Spinal cord (tissue), 10 donors: Measurements from ENCODE around the gene DNAJA3. TPM values are rescaled to one million over a fixed set of nuclear protein-coding genes. Genes with fewer than 3 reads are reported as not detected.

Source experiments
- DNase-seq, 6 donors: peaks; one replicate each; pipeline versions ENCODE4 v3.0.0 to v3.0.0-alpha.2; 2013 to 2015; ENCODE audit warnings: low spot score in 6 of 6, low read depth in 4 of 6
- H3K27ac ChIP-seq: one replicate; pipeline ENCODE4 v1.5.1; 2013; ENCODE audit warnings: low read depth, low read length, control low read depth
- H3K27me3 ChIP-seq: one replicate; pipeline ENCODE4 v1.6.1; 2013; ENCODE audit warnings: low read length; ENCODE audit not compliant: control insufficient read depth, insufficient read depth
- H3K36me3 ChIP-seq: one replicate; pipeline ENCODE4 v1.6.1; 2013; ENCODE audit warnings: low read length; ENCODE audit not compliant: control insufficient read depth, insufficient read depth
- H3K4me1 ChIP-seq: one replicate; pipeline ENCODE4 v1.6.1; 2013; ENCODE audit warnings: low read length; ENCODE audit not compliant: control insufficient read depth, insufficient read depth
- H3K4me3 ChIP-seq: one replicate; pipeline ENCODE4 v1.5.1; 2013; ENCODE audit warnings: low read depth, low read length, control low read depth
- H3K9me3 ChIP-seq: one replicate; pipeline ENCODE4 v1.6.1; 2013; ENCODE audit warnings: low read length; ENCODE audit not compliant: control insufficient read depth, insufficient read depth
- WGBS: methylation state at CpG from one replicate; pipeline ENCODE4 v1.1.5; 2013; ENCODE audit warnings: missing lambda C conversion rate; ENCODE audit not compliant: insufficient coverage; 5-methylcytosine and 5-hydroxymethylcytosine counted together
- polyA plus RNA-seq, 2 donors: library from polyadenylated mRNA; unstranded; fragments of 120-200 nt; gene quantifications; one replicate each; pipeline ENCODE4 v1.2.1, GENCODE V29; 2013; ENCODE audit not compliant: insufficient read length in 2 of 2
- total RNA-seq, 2 donors: library from RNA; depleted of rRNA in 1 of 2; stranded (reverse); fragments of 120-200 nt in 1 of 2; fragments of >200 nt in 1 of 2; gene quantifications; one replicate each; pipeline versions ENCODE4 v1.2.3 to v1.2.4, GENCODE V29; 2013 to 2014
- donor health status: healthy.

Gene DNAJA3
- total and polyA plus RNA-seq, 4 donors: 35.4 to 45.0 (median 39.5) TPM

DNA sequence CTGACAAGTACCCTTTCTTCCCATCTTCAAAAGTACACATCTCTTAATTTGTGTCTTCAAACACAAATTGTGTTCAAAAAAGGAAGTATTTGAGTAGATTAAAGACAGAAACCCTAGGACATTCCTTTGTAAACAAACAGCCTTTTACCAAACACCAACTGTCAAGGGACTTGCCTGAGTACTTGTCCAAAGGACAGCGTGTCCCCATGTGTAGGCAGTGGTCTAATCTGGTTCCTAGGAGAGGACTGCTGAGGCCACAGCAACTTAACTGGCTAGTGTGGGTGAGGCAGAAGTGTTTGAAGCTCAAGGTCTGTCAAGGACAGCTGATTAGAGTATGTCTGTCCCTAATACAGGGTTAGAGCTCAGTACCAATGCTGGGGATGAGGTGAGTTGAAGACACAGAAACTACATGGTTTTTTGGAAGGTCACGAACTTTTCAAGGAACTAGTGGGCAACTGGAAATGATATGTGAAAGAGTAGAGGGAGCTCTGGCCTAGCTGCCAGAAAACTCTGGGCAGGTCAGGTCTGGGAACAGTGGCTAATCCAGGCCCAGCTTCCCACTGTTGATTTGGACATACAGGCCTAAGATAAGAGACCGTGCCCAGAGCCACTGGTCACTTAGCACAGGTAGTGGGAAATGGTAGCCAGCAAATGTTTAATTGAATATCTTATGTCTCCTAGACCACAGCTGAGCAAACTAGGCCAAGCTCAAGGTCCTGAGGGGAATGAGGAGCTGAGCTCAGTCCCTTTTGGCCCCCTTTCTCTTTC is 60.6 kb downstream of the DNAJA3 start:
- no peak for DNase-seq
- Histone ChIP-seq H3K9me3 (no peaks in the 10 kb centered on the region), H3K27ac (no peak overlapping the region), H3K27me3 (no peaks in the 10 kb centered on the region), H3K36me3 (peaks cover 30% of the 10 kb centered on the region), H3K4me1 (no peaks in the 10 kb centered on the region), H3K4me3 (no peak overlapping the region)
- WGBS: 95% methylated on average over 3 of the region's 3 CpGs

DNA sequence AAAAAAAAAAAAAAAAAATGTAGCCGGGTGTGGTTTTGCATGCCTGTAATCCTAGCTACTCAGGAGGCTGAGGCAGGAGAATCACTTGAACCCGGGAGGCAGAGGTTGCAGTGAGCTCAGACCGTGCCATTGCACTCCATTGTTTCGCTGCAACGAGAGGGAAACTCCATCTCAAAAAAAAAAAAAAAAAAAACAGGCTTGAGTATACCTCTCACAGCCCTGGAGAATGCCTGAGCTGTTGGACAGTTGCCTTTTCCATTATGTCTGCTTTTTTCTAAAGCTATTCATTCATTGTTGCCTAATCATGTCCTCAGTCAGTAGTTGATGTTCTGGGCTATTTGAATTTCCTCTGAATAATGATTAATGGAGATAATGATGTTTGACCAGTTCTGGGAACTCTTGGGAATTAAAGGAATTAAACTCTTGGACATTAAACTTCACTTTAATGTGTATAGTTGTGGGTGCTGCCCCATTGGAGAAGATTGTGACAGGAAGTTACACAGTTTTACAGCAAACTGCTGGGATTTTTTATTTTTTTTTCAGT is 62.4 kb downstream of the DNAJA3 start:
- no peaks in the 10 kb centered on the region for H3K4me1 ChIP-seq
- 39% methylated on average over 4 of the region's 5 CpGs for WGBS
- DNase-seq: no peak
- H3K4me3 ChIP-seq: no peak overlapping the region
- H3K27me3 ChIP-seq: no peaks in the 10 kb centered on the region
- H3K27ac ChIP-seq: no peak overlapping the region
- H3K9me3 ChIP-seq: no peaks in the 10 kb centered on the region
- peaks cover 30% of the 10 kb centered on the region for H3K36me3 ChIP-seq

GRCh38 chr16:4488499-4488967 is 62.9 kb downstream of the DNAJA3 start:
- 100% methylated on average over 1 of the region's 1 CpG for WGBS
- H3K4me3 ChIP-seq: no peak overlapping the region
- H3K27me3 ChIP-seq: no peaks in the 10 kb centered on the region
- H3K36me3 ChIP-seq: peaks cover 29% of the 10 kb centered on the region
- no peaks in the 10 kb centered on the region for H3K4me1 ChIP-seq
- DNase-seq: no peak
- no peak overlapping the region for H3K27ac ChIP-seq
- H3K9me3 ChIP-seq: no peaks in the 10 kb centered on the region

- Histone ChIP-seq H3K9me3 (no peaks in the 10 kb centered on the region), H3K36me3 (peaks cover 28% of the 10 kb centered on the region), H3K4me3 (no peak overlapping the region), H3K4me1 (no peaks in the 10 kb centered on the region), H3K27ac (no peak overlapping the region), H3K27me3 (no peaks in the 10 kb centered on the region)
- DNase-seq: no peak
- 89% methylated on average over 2 of the region's 5 CpGs for WGBS
Observed at GRCh38 chr16:4489030-4489429, 63.4 kb downstream of the DNAJA3 start.

DNA sequence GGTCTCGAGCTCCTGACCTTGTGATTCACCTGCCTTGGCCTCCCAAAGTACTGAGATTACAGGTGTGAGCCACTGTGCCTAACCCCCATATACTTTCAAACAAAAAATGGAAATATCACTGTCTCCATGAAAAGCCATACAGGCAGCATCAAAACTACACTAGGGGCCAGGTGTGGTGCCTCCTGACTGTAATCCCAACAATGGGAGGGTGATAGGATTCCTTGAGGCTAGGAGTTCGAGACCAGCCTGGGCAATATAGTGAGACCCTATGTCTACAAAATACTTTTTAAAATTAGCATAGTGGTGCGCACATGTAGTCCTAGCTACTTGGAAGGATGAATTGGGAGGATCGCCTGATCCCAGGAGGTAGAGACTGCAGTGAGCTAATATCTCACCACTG is 66.2 kb downstream of the DNAJA3 start:
- Histone ChIP-seq H3K27me3 (no peaks in the 10 kb centered on the region), H3K4me3 (no peak overlapping the region), H3K27ac (no peak overlapping the region), H3K9me3 (no peaks in the 10 kb centered on the region), H3K36me3 (peaks cover 18% of the 10 kb centered on the region), H3K4me1 (no peaks in the 10 kb centered on the region)
- no CpG with 5 or more reads among the region's 4 CpGs for WGBS
- no peak for DNase-seq

DNA sequence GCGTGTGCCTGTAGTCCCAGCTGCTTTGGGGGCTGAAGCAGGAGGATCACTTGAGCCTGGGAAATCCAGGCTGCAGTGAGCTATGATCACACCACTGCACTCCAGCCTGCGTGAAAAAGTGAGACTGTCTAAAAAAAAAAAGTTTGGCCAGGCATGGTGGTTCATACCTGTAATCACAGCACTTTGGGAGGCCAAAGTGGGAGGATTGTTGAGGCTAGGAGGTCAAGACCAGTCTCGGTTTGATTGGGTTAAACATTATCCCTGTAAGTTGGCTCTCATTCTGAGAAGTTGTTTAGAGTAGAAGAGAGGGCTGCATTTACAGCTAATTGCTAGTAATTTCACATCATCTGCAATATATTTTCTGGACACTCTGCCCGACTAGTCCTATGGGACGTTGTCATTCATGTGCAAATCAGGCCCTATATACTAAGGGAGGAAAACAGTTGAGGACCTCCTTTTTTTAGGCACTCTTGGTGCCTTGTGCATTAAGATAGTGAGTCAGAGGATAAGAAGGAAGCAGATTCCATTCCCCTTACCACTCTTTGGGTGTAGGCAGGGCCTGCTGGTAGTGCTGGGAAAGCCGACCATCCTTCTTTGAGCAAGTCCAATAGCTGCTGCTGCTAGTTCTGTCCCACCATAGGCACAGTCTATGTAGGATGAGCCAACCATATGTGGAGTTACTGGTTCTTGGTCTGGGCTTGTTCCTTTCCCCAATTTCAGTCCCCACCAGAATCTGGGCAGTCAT is 69.2 kb downstream of the DNAJA3 start:
- H3K27me3 ChIP-seq: no peaks in the 10 kb centered on the region
- DNase-seq: no peak
- no peaks in the 10 kb centered on the region for H3K9me3 ChIP-seq
- no peak overlapping the region for H3K4me3 ChIP-seq
- peaks cover under 1% of the 10 kb centered on the region for H3K4me1 ChIP-seq
- H3K27ac ChIP-seq: no peak overlapping the region
- WGBS: 100% methylated on average over 2 of the region's 6 CpGs
- peaks cover 4% of the 10 kb centered on the region for H3K36me3 ChIP-seq

- H3K4me3 ChIP-seq: no peak overlapping the region
- no CpG with 5 or more reads among the region's 2 CpGs for WGBS
- DNase-seq: no peak
- no peak overlapping the region for H3K27ac ChIP-seq
- H3K27me3 ChIP-seq: no peaks in the 10 kb centered on the region
- H3K36me3 ChIP-seq: peaks cover 4% of the 10 kb centered on the region
- no peaks in the 10 kb centered on the region for H3K9me3 ChIP-seq
- H3K4me1 ChIP-seq: peaks cover 5% of the 10 kb centered on the region
Observed at GRCh38 chr16:4495766-4496165, 70.1 kb downstream of the DNAJA3 start.

GRCh38 chr16:4496305-4496704 is 70.6 kb downstream of the DNAJA3 start:
- Histone ChIP-seq H3K27ac (no peak overlapping the region), H3K4me3 (no peak overlapping the region), H3K36me3 (peaks cover 4% of the 10 kb centered on the region), H3K9me3 (no peaks in the 10 kb centered on the region), H3K27me3 (no peaks in the 10 kb centered on the region), H3K4me1 (peaks cover 5% of the 10 kb centered on the region)
- 100% methylated on average over 1 of the region's 4 CpGs for WGBS
- DNase-seq: no peak

GRCh38 chr16:4498546-4499195 is 73.0 kb downstream of the DNAJA3 start:
- H3K27me3 ChIP-seq: no peaks in the 10 kb centered on the region
- H3K4me1 ChIP-seq: peaks cover 15% of the 10 kb centered on the region
- H3K9me3 ChIP-seq: no peaks in the 10 kb centered on the region
- no peak overlapping the region for H3K4me3 ChIP-seq
- H3K36me3 ChIP-seq: peaks cover 4% of the 10 kb centered on the region
- DNase-seq: no peak
- no peak overlapping the region for H3K27ac ChIP-seq
- WGBS: 74% methylated on average over 7 of the region's 8 CpGs
